Lower lobe of right lung (tissue), 2 donors: ENCODE measurements around the gene ESYT2. TPM values are rescaled to one million over a fixed set of nuclear protein-coding genes. Genes with fewer than 3 reads are reported as not detected.
A peak's percentile ranks its signal among the peaks of the same experiment; 100 is the strongest.

Source experiments
- ATAC-seq, 2 donors: fragments of 200-7000 bp; cut with Tn5 transposase; one replicate each; pipeline ENCODE4 v1.9.1; 2020 to 2022; ENCODE audit warnings: mild to moderate bottlenecking in 2 of 2, moderate library complexity in 2 of 2
- DNase-seq: peaks from one replicate; pipeline ENCODE4 v3.0.0-alpha.2; 2020
- H3K27ac ChIP-seq: fragments of 200-600 bp; one replicate; pipeline ENCODE4 v1.8.0; 2022
- H3K27me3 ChIP-seq: fragments of 200-600 bp; one replicate; pipeline ENCODE4 v1.8.0; 2022; ENCODE audit warnings: low read depth
- H3K36me3 ChIP-seq: fragments of 200-600 bp; one replicate; pipeline ENCODE4 v1.8.0; 2022; ENCODE audit warnings: mild to moderate bottlenecking
- H3K4me1 ChIP-seq: fragments of 200-600 bp; one replicate; pipeline ENCODE4 v1.8.0; 2022
- H3K4me3 ChIP-seq: fragments of 200-600 bp; one replicate; pipeline ENCODE4 v1.8.0; 2022; ENCODE audit warnings: mild to moderate bottlenecking
- H3K9me3 ChIP-seq: fragments of 200-600 bp; one replicate; pipeline ENCODE4 v1.8.0; 2022
- CTCF ChIP-seq: fragments of 200-600 bp; IDR thresholded peaks from one replicate; pipeline ENCODE4 v1.8.0; 2022; ENCODE audit warnings: antibody characterized with exemption, mild to moderate bottlenecking
- intact Hi-C: fragments of 100-400 bp; cut with DNase I; formaldehyde crosslinking; loops from one replicate; pipeline ENCODE4 v1.11.0; 2022
- total RNA-seq: library from RNA; stranded (reverse); fragmentation: NEBNext Ultra II Directional; extraction: Animal tissue kit (Norgen Biotek cat#: 25700); gene quantifications from one replicate; pipeline ENCODE4 v1.2.1, GENCODE V29; 2021
- donor health status: DM: no; HTN: yes; CAD: no; lungs with severe emphysema.

Gene ESYT2
- total RNA-seq, 1 donor from 2014 or later: 55.5 TPM

GRCh38 chr7:158867214-158867984 lies 38.1 kb upstream of the ESYT2 start:
- H3K4me1 ChIP-seq: peaks cover 21% of the 10 kb centered on the region
- H3K36me3 ChIP-seq: peaks cover 18% of the 10 kb centered on the region
- H3K27ac ChIP-seq: no peak overlapping the region
- no peak for TF ChIP-seq CTCF
- H3K9me3 ChIP-seq: no peaks in the 10 kb centered on the region
- intact Hi-C loops: no loop called here
- H3K27me3 ChIP-seq: no peaks in the 10 kb centered on the region
- DNase-seq (no peak), ATAC-seq (no peak)
- no peak overlapping the region for H3K4me3 ChIP-seq

- Histone ChIP-seq H3K27me3 (no peaks in the 10 kb centered on the region), H3K4me1 (peaks cover 21% of the 10 kb centered on the region), H3K36me3 (peaks cover 5% of the 10 kb centered on the region), H3K4me3 (no peak overlapping the region), H3K9me3 (no peaks in the 10 kb centered on the region), H3K27ac (peak overlapping the region; percentile 86)
- TF ChIP-seq CTCF: no peak
- intact Hi-C loops: no loop called here
- no peak for DNase-seq
- ATAC-seq: no peak
Measured at GRCh38 chr7:158865977-158866376, 36.7 kb upstream of the ESYT2 start.

- Histone ChIP-seq H3K27ac (peak overlapping the region; percentile 86), H3K36me3 (no peaks in the 10 kb centered on the region), H3K9me3 (no peaks in the 10 kb centered on the region), H3K4me1 (peaks cover 21% of the 10 kb centered on the region), H3K4me3 (no peak overlapping the region), H3K27me3 (no peaks in the 10 kb centered on the region)
- no peak for DNase-seq
- TF ChIP-seq CTCF: no peak
- intact Hi-C loops: no loop called here
- ATAC-seq: no peak
Measured at GRCh38 chr7:158865462-158865922, 36.2 kb upstream of the ESYT2 start.

- ATAC-seq (no peak), DNase-seq (no peak)
- Histone ChIP-seq H3K4me3 (no peak overlapping the region), H3K9me3 (no peaks in the 10 kb centered on the region), H3K36me3 (no peaks in the 10 kb centered on the region), H3K27ac (peak overlapping the region; percentile 86), H3K27me3 (no peaks in the 10 kb centered on the region), H3K4me1 (peaks cover 24% of the 10 kb centered on the region)
- intact Hi-C loops: no loop called here
- no peak for TF ChIP-seq CTCF
Measured at GRCh38 chr7:158864833-158865232, 35.5 kb upstream of the ESYT2 start.

GRCh38 chr7:158864507-158864820 lies 35.2 kb upstream of the ESYT2 start:
- DNase-seq (no peak), ATAC-seq (no peak)
- intact Hi-C loops: no loop called here
- no peak for TF ChIP-seq CTCF
- no peaks in the 10 kb centered on the region for H3K27me3 ChIP-seq
- peak overlapping the region; percentile 50 for H3K4me3 ChIP-seq
- no peaks in the 10 kb centered on the region for H3K9me3 ChIP-seq
- H3K4me1 ChIP-seq: peaks cover 27% of the 10 kb centered on the region
- H3K27ac ChIP-seq: peak overlapping the region; percentile 86
- no peaks in the 10 kb centered on the region for H3K36me3 ChIP-seq
